Activated T-cell treated with anti-CD3 and anti-CD28 coated beads for 4 hours (primary cell): Measurements from ENCODE around the gene CHMP4B.
A peak's percentile ranks its signal among the peaks of the same experiment; 100 is the strongest.

ENCODE experiments used
- DNase-seq: peaks from one replicate; pipeline ENCODE4 v3.0.0-alpha.2; 2020

The CHMP4B gene

DNA sequence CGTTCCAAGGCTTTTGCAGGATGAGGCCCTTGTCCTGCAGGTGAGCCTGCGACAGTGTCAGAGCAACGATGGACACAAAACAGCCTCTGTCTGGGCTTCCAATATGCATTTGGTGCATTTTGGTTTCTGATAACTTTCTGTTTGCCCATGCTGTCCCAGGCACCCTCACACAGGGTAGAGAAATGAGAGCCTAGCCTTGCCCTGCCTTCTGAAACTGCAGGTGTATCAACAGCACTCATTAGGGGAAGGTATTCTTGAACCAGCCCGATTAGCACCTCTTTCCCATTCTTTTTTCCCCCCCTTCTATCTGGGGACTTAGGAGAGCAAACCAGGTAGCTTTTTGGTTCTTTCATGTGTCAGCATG, 30.3 kb downstream of the CHMP4B start:
- DNase-seq: no peak

DNA sequence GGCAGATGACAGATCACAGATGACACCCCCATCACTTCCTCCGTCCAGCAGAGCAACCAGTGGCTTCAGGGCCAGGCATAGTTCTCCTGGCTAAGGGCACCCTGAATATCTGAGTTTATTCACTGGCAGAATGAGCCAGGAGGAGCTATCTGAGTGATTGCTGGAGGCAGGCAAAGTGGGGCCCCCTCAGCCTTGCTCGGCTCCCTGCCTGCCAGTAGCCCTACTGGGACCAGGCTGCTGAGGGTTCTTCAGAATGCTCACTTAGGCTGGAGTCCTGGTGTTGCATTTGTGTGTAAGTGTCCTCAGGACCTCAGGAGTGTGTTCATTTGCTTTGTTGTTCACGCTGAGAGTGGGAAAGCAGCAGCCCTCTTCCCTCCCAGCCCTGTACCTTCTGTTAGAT, 31.2 kb downstream of the CHMP4B start:
- DNase-seq: no peak

- no peak for DNase-seq
Measured at GRCh38 chr20:33843050-33843449, 31.9 kb downstream of the CHMP4B start.

DNA sequence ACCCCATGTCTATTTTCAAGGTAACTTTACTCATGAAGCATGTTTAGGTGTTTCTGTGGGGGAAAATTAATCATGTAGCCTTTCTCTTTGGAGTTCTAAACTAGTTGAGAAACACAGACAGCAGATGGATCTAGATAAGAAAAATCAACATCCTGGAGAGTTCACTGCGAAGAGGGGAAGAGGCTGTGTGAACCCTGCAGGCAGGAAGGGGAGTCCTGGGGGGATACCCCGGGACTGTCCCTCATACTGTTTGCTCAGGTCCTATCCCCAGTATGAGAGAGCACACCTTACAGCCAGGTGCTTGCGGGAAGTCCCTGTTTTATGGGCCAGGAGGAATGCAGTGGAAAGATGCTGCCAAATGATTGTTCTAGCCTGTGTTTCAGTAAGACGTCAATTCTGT, 32.7 kb downstream of the CHMP4B start:
- no peak for DNase-seq

GRCh38 chr20:33846291-33846935, 35.3 kb downstream of the CHMP4B start:
- no peak for DNase-seq

DNA sequence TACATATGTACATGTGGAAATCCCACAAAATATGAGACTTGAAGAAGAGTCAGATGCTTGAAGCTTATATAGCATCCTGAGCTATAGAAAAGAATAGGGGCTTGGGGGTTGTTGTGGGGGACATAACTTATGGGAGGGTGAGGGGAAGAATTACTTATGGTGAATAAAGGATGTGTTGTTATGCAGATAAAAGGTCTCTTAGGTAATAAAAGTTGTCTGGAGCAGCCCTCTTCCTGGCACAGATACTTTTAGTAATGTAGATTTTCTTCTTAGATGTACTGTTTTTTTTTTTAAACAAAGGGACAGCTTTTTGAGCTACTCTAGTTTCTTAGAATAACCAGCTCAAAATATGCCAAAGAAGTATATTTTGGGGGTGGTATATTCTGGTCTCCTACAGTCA, 35.9 kb downstream of the CHMP4B start:
- no peak for DNase-seq

DNA sequence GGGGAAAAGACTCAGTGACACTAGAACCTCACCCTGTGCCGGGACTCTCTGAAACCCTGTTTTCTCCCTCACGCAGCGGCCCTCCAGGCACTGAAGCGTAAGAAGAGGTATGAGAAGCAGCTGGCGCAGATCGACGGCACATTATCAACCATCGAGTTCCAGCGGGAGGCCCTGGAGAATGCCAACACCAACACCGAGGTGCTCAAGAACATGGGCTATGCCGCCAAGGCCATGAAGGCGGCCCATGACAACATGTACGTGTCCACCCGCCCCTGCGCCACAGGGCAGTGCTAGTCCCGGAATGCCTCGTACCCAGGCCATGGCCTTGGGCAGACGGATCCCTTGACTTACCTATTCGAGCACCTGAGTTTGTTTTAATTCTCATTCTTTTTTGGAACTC, 37.2 kb downstream of the CHMP4B start:
- DNase-seq: no peak

GRCh38 chr20:33850159-33850558, 39.0 kb downstream of the CHMP4B start:
- no peak for DNase-seq

- no peak for DNase-seq
Measured at GRCh38 chr20:33851842-33852466, 40.8 kb downstream of the CHMP4B start.

DNA sequence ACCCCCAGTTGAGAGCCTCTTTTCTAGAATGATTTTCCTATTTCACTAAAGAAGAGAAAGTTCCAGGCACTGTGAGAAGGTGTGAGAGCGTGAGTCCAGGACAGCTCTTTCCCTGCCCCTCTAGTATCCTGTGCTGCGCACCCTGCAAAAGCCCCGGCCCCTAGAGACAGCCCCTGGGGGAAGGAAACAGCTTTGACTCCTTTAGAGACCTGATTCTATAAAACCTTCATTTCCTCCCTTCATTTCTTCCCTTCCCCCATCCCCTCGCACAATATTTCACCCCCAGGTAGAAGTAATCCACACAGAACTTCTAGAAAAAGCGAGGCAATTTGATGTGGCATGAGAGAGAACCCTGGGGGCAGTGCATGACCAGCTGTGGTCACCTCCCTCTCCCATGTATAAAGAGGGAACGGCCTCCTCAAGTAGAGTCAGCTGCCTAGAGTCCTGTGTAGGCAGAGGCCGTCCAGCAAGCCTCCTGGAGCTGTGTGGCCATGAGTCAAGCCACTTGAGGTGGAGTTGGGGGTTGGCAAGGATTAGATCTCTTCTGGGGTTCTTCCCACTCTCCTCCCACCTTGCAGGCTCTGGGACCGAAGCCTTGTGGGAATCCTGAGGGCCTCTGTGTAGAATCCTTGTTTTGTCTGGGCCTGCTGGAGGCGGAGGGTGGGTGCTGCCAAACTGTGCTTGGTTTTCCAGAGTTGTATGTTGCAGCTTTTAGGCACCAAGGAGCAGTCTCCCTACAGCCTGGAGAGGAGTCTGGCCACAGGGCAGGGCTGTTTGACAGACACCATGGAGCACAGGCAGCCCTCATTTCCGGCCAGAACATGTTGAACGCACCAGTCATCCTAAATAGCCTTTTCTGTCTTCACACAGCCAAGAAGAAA, 41.7 kb downstream of the CHMP4B start:
- no peak for DNase-seq

GRCh38 chr20:33853507-33853813, 42.3 kb downstream of the CHMP4B start:
- DNase-seq: no peak

GRCh38 chr20:33857722-33858563, 46.8 kb downstream of the CHMP4B start:
- DNase-seq: no peak

DNA sequence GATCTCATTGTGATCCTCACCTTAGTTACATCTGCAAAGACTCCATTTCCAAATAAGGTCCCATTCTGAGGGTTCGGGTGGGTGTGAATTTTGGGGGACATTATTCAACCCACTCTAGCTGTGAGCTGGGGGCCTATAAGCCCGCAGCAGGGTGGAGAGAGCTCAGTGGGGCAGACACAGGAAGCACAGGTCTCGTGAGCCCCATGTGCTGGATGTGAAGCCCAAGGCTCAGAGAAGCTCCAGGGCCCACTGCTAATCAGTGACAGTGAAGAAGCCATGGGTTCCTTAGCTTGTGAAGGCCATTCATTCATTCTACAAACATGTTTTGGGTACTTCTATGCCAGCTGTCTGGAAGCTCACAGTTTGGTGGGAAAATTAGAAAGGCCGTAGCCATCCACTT, 47.5 kb downstream of the CHMP4B start:
- DNase-seq: no peak

DNA sequence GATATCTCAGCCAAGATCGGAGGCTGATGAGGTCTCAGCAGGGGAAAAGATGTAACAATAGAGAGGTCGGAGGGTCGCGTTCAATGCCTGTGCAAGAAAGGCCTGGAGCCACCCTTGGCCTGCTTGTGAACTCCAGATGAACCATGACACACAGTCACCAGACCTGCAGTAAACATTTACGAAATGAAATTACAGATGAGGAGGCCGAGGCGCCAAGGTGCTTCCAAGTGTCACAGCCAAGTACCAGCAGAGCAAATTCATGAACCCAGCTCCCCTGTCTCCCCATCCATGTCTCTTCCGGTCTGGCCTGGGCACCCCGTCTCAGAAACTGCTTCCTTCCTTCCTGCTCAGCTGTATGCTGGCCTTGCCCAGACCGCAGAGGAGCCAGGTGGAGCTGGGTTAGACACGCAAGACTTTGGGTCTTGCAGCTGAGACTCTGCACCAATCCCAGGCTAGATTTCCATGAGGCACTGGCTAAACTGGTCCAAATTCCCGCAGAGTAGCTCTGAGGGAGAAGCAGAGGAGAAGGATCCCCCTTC, 48.1 kb downstream of the CHMP4B start:
- no peak for DNase-seq

- no peak for DNase-seq
Measured at GRCh38 chr20:33859751-33860150, 48.6 kb downstream of the CHMP4B start.

DNA sequence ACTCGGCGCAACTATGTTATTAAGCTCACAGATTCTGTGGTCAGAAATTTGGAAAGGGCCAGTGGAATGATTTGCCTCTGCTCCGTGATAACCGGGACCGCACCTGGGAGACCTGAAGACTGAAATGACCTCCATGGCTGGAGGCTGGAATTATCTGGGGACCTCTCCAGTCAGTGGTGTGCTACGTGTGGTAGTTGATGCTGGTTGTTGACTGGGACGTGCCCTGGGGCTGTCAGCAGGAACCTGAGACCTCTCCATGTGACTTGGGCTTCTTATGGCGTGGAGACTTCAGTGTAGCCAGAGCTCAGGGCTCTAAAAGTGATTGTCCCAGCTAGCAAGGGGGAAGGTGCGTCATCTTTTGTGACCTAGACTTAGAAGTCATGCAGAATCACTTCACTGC, 50.3 kb downstream of the CHMP4B start:
- no peak for DNase-seq

DNA sequence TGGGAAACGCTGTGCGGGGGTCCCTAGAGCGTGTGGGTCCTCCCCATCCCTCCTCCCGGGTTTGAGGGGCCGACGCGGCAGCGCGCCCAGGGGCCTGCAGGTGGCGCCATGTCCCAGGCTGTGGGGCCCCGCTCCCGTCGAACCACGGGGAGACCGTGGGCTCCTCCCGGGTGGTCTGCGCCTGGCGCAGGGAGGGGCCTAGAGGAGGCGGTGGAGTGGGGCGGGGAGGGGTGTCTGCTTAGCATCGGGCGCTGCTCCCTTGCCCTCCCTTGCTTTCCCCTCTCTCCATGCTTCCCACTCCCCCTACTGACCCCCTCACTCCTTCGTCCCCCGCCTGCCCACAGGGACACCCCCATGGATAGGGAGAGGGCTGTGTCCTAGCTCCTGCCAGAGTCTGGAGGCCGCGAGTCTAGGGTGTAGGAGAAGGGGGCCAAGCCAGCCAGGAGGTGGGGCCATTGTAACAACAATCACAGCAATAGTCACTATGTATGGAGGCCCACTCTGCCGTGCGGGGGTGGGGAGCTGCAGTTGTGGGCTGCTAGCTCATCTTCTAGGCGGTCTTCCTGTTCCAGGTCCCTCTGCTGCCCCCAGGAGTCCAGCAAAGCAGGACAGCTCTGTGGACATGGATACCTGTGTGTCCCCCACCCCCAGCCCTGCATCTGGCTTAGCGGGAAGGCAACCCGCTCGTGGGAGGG, 51.7 kb downstream of the CHMP4B start:
- peak; percentile 23 for DNase-seq

DNA sequence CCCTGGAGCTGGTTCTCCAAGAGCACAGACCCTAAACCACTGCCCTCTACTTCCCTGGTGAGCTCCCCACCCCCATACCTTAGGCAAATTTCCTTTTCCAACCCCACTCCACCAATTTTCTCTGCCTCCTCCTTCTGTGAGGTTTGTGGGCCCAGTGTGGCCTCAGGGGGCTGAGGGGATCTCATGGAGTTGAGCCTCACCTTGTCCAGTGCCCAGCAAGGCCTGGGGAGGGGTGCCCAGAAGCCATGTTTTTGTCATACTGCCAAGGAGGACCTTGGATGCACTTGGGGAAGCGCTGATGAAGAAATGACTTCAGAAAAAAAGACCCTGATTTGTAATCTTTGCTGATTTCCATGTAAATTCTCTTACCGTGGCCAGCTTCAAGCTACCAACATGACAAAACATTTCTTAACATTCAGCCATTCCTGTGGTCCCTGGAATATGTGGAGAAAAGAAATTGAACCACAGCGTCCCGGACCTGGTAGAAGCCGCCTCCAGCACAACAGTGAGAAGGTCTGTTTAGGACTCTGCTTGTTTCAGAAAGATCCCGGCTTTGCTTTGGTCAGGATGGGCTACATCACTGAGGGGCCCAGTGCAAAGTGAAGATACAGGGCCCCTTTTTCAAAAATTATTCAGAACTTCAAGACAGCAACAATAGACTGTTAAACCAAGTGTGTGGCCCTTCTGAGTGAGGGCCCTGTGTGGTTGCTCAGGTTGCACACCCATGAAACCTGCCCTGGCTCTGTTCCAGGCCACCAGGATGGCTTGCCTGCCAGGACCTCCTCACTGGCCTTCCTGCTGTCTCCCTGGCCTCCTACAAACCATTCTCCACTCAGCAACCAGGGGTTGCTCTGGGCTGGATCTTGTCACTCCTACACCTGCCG, 52.5 kb downstream of the CHMP4B start:
- DNase-seq: no peak

DNA sequence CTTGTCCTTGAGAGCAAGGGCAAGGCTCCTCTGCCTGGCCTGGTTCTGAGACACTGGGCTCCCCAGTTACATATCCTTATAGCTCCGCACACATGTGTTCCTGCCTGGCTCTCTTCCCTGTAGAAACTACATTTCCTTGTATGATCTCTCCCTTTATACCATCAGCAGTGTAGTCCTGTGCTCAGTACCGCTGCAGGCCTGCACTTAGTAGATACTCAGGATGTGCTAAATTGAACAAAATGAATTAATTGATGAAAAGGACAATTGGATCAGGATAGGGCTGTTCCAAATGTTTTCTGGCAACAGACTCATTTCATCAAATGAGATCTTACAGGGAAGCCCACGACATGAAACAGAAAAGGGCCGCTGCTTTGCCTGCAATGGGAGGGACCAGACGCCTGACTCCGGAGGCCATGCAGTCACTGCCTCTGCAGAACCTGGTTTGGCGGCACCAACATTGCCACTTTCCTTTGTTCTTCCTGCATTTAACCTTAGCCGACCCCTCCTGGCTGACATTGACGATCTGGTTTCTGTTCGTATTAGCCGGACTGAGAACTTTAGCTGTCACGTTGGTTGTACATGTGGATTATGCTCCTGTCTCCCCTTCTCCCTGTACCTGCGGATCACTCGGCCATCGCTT, 53.3 kb downstream of the CHMP4B start:
- DNase-seq: no peak

GRCh38 chr20:33865761-33866370, 54.7 kb downstream of the CHMP4B start:
- no peak for DNase-seq
